NB4 (cell line): ENCODE results near the gene BMPR1B.

Experiments used
- DNase-seq: peaks from one replicate; pipeline ENCODE4 v3.0.0; 2010; ENCODE audit warnings: low read depth
- H3K4me3 ChIP-seq: one replicate; pipeline ENCODE4 v1.5.1; 2011; ENCODE audit warnings: mild to moderate bottlenecking, low read depth, low read length, moderate library complexity
- CTCF ChIP-seq: IDR thresholded peaks from one replicate; pipeline ENCODE4 v1.5.1; 2012; ENCODE audit warnings: low read depth, low read length
- MAX ChIP-seq: IDR thresholded peaks from 2 replicates; pipeline ENCODE4 v1.6.1; 2011; ENCODE audit warnings: low read depth, low read length
- MYC ChIP-seq: IDR thresholded peaks from 2 replicates; pipeline ENCODE4 v1.6.1; 2011; ENCODE audit warnings: low read depth, low read length
- POLR2A ChIP-seq: IDR thresholded peaks from 2 replicates; pipeline ENCODE4 v1.6.1; 2011; ENCODE audit warnings: mild to moderate bottlenecking; ENCODE audit not compliant: insufficient read length; ENCODE audit errors: extremely low read depth

Gene BMPR1B

GRCh38 chr4:94978904-94979303 lies 221.1 kb downstream of the BMPR1B start:
- TF ChIP-seq MYC: no peak
- TF ChIP-seq CTCF: no peak
- TF ChIP-seq POLR2A: no peak
- no peak for TF ChIP-seq MAX
- no peak overlapping the region for H3K4me3 ChIP-seq
- DNase-seq: no peak

- H3K4me3 ChIP-seq: no peak overlapping the region
- TF ChIP-seq MAX (no peak), CTCF (no peak), MYC (no peak), POLR2A (no peak)
- DNase-seq: no peak
These were observed 221.9 kb downstream of the BMPR1B start for GRCh38 chr4:94979621-94980020.

GRCh38 chr4:94995684-94996394 lies 238.1 kb downstream of the BMPR1B start:
- no peak for TF ChIP-seq MAX
- TF ChIP-seq POLR2A: no peak
- no peak for TF ChIP-seq CTCF
- no peak for TF ChIP-seq MYC
- no peak overlapping the region for H3K4me3 ChIP-seq
- no peak for DNase-seq

- TF ChIP-seq MYC: no peak
- TF ChIP-seq MAX: no peak
- TF ChIP-seq POLR2A: no peak
- TF ChIP-seq CTCF: no peak
- DNase-seq: no peak
- H3K4me3 ChIP-seq: no peak overlapping the region
These were observed 242.4 kb downstream of the BMPR1B start for GRCh38 chr4:95000076-95000648.

GRCh38 chr4:95004912-95005311 lies 247.2 kb downstream of the BMPR1B start:
- TF ChIP-seq MAX (no peak), POLR2A (no peak), CTCF (no peak), MYC (no peak)
- H3K4me3 ChIP-seq: no peak overlapping the region
- no peak for DNase-seq

- TF ChIP-seq CTCF (no peak), MYC (no peak), MAX (no peak), POLR2A (no peak)
- DNase-seq: no peak
- H3K4me3 ChIP-seq: no peak overlapping the region
These were observed 250.2 kb downstream of the BMPR1B start for GRCh38 chr4:95007998-95008397.
